Measurements from ENCODE around the gene CRISP2.

DNA sequence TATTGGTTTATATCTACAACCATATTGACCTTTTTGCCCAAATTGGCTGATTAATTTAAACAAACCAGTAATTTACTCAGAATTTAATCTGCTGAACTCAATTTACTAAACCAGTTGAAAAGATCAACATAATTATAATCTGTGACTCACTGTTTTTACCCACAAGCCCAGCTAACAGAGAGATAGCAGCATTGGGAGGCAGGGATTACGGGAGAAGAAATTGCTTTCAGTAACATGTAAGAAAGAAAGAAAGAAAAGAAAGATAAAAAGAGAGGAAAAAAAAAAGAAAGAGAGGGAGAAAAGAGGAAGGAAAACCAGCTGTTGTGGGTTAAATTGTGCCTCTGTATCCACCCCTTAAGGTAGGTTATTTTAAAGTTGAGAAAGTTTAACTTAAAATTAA, 63.4 kb downstream of the CRISP2 start:
- TF ChIP-seq, protein P1, sequence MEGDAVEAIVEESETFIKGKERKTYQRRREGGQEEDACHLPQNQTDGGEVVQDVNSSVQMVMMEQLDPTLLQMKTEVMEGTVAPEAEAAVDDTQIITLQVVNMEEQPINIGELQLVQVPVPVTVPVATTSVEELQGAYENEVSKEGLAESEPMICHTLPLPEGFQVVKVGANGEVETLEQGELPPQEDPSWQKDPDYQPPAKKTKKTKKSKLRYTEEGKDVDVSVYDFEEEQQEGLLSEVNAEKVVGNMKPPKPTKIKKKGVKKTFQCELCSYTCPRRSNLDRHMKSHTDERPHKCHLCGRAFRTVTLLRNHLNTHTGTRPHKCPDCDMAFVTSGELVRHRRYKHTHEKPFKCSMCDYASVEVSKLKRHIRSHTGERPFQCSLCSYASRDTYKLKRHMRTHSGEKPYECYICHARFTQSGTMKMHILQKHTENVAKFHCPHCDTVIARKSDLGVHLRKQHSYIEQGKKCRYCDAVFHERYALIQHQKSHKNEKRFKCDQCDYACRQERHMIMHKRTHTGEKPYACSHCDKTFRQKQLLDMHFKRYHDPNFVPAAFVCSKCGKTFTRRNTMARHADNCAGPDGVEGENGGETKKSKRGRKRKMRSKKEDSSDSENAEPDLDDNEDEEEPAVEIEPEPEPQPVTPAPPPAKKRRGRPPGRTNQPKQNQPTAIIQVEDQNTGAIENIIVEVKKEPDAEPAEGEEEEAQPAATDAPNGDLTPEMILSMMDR (IDR thresholded peaks at IDR 0.05): no peak
- no peak for TF ChIP-seq POLR2A (IDR thresholded peaks at IDR 0.05)
